CD4-positive, alpha-beta T cell (primary cell): ENCODE measurements around the gene EPHB1. TPM values are rescaled to one million over a fixed set of nuclear protein-coding genes. Genes with fewer than 3 reads are reported as not detected.

Experiments used
- ATAC-seq: fragments of 200-7000 bp; cut with Tn5 transposase; one replicate; pipeline ENCODE4 v1.10.0; 2022; ENCODE audit warnings: mild to moderate bottlenecking; ENCODE audit not compliant: poor library complexity
- CTCF ChIA-PET: fragments of 350-600 bp; sonication (Branson Sonifier 250); formaldehyde crosslinking; loops from one replicate; lab custom pipeline; 2021; ENCODE audit warnings: antibody characterized with exemption, inconsistent platforms; lab: Charles Lee
- POLR2A ChIA-PET: fragments of 350-600 bp; sonication (Branson Sonifier 250); formaldehyde crosslinking; loops from one replicate; lab custom pipeline; 2021; ENCODE audit warnings: antibody characterized with exemption, inconsistent platforms; lab: Charles Lee
- DNase-seq, 14 experiments: peaks; one replicate each; pipeline ENCODE4 v3.0.0-alpha.2; 2013 to 2020; ENCODE audit warnings: mixed read lengths in 2 of 14
- H3K27ac ChIP-seq, 2 donors: one replicate each; pipeline versions ENCODE4 v1.5.1 to v1.7.0; 2013; ENCODE audit warnings: low read length in 2 of 2, low read depth in 1 of 2, mild to moderate bottlenecking in 1 of 2
- H3K27me3 ChIP-seq, 2 experiments: 1 replicate in 1 of 2; 2 replicates in 1 of 2; pipeline versions ENCODE4 v1.6.1 to v1.7.0; 2013; ENCODE audit warnings: low read length in 2 of 2, control low read depth in 1 of 2, mild to moderate bottlenecking in 1 of 2, moderate library complexity in 1 of 2; ENCODE audit not compliant: insufficient read depth in 2 of 2, control insufficient read depth in 1 of 2
- H3K36me3 ChIP-seq: one replicate; pipeline ENCODE4 v1.6.1; 2013; ENCODE audit warnings: low read length, control low read depth; ENCODE audit not compliant: insufficient read depth
- H3K4me1 ChIP-seq: one replicate; pipeline ENCODE4 v1.6.1; 2013; ENCODE audit warnings: low read length, control low read depth; ENCODE audit not compliant: insufficient read depth
- H3K4me3 ChIP-seq: one replicate; pipeline ENCODE4 v1.5.1; 2013; ENCODE audit warnings: mild to moderate bottlenecking, low read length, moderate library complexity
- H3K9me3 ChIP-seq, 2 experiments: 1 replicate in 1 of 2; 2 replicates in 1 of 2; pipeline versions ENCODE4 v1.6.1 to v1.7.0; 2013; ENCODE audit warnings: low read length in 2 of 2, mild to moderate bottlenecking in 2 of 2, control low read depth in 1 of 2, moderate library complexity in 1 of 2; ENCODE audit not compliant: control insufficient read depth in 1 of 2, insufficient read depth in 1 of 2
- H3K27ac Mint-ChIP-seq: one replicate; pipeline ENCODE4 v1.8.0; 2020; ENCODE audit warnings: mixed read lengths
- H3K27me3 Mint-ChIP-seq: one replicate; pipeline ENCODE4 v1.8.0; 2021; ENCODE audit warnings: mixed read lengths
- H3K36me3 Mint-ChIP-seq: one replicate; pipeline ENCODE4 v1.8.0; 2021; ENCODE audit warnings: low read depth, mixed read lengths
- H3K4me1 Mint-ChIP-seq: one replicate; pipeline ENCODE4 v1.8.0; 2021; ENCODE audit warnings: low read depth, mixed read lengths
- H3K4me3 Mint-ChIP-seq: one replicate; pipeline ENCODE4 v1.8.0; 2020; ENCODE audit warnings: mild to moderate bottlenecking, mixed read lengths
- H3K9me3 Mint-ChIP-seq: one replicate; pipeline ENCODE4 v1.8.0; 2020; ENCODE audit warnings: mixed read lengths
- intact Hi-C, 2 experiments: fragments of 100-400 bp; cut with DNase I in 1 of 2; cut with micrococcal nuclease in 1 of 2; formaldehyde crosslinking; loops; one replicate each; pipeline versions ENCODE4 v1.15.1 to v1.9.0; 2023 to 2025; cut with DNase I, micrococcal nuclease
- total RNA-seq, 174 experiments: library from RNA in 2 of 174; stranded (reverse) in 2 of 174; gene quantifications; one replicate each; pipeline ENCODE4 v1.2.3 and lab custom pipeline; 2021 to 2026
- TF ChIP-seq, protein P1 (sequence below): fragments of 200-600 bp; IDR thresholded peaks from one replicate; pipeline ENCODE4 v1.8.0; 2022; ENCODE audit warnings: antibody characterized with exemption, mild to moderate bottlenecking

Gene EPHB1
- total RNA-seq, 2 experiments from 2014 or later, result 0.08 to 0.49 TPM

DNA sequence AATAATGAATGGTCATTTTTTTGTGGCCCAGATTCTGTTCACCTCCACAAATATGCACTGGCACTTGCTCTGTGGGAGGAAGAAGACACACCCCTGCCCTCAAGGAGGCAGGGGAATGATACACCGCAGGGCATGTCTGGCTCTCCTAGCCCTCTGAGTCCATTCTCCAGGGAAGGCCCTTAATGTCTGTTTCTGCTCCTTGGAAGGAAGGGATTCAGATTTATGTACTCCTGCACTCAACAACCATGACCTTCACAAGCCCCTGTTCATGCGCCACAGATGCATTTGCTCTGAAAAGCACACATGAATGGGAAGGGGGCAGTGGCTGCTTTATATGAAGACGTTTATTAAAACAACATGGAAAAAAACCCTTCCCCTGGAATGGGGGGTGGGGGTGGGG is 333.8 kb downstream of the EPHB1 start:
- no peak overlapping the region for H3K27ac Mint-ChIP-seq
- CTCF ChIA-PET, result no interaction called here
- TF ChIP-seq, protein P1, sequence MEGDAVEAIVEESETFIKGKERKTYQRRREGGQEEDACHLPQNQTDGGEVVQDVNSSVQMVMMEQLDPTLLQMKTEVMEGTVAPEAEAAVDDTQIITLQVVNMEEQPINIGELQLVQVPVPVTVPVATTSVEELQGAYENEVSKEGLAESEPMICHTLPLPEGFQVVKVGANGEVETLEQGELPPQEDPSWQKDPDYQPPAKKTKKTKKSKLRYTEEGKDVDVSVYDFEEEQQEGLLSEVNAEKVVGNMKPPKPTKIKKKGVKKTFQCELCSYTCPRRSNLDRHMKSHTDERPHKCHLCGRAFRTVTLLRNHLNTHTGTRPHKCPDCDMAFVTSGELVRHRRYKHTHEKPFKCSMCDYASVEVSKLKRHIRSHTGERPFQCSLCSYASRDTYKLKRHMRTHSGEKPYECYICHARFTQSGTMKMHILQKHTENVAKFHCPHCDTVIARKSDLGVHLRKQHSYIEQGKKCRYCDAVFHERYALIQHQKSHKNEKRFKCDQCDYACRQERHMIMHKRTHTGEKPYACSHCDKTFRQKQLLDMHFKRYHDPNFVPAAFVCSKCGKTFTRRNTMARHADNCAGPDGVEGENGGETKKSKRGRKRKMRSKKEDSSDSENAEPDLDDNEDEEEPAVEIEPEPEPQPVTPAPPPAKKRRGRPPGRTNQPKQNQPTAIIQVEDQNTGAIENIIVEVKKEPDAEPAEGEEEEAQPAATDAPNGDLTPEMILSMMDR, result no peak
- peaks cover 0 to 6% of the 10 kb centered on the region in 2 experiments for H3K9me3 ChIP-seq
- H3K36me3 Mint-ChIP-seq, result no peaks in the 10 kb centered on the region
- H3K4me1 ChIP-seq, result no peaks in the 10 kb centered on the region
- H3K4me3 ChIP-seq, result no peak overlapping the region
- no peak for ATAC-seq
- no peaks in the 10 kb centered on the region for H3K27me3 ChIP-seq
- POLR2A ChIA-PET, result no interaction called here
- no peaks in the 10 kb centered on the region for H3K27me3 Mint-ChIP-seq
- H3K4me3 Mint-ChIP-seq, result no peak overlapping the region
- no peaks in the 10 kb centered on the region for H3K4me1 Mint-ChIP-seq
- no peak overlapping the region for H3K27ac ChIP-seq
- peaks cover 4% of the 10 kb centered on the region for H3K9me3 Mint-ChIP-seq
- no peak for DNase-seq
- H3K36me3 ChIP-seq, result no peaks in the 10 kb centered on the region
- intact Hi-C loops, result no loop called here

DNA sequence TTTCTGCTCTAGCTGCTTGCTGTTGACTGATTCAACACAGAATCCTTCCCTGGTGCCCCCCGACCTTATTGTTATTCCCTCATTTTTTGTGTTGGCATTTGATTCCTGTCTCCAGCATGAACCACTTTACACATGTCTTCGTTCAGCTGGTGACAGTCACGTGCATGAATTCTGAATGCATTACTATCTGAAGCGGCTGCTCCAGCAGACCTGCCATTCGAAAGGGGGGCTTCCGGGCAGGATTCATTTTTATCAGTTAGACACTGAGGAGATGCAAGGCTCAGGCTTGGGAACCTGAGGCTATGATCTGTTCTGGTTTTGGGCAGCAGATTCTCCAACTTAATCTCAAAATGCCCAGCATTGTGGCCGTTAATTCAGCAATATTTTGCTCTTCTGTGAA is 336.2 kb downstream of the EPHB1 start:
- no peaks in the 10 kb centered on the region for H3K4me1 Mint-ChIP-seq
- no peak for DNase-seq
- ATAC-seq, result no peak
- Histone ChIP-seq H3K4me3 (no peak overlapping the region), H3K9me3 (peaks cover 0 to 6% of the 10 kb centered on the region in 2 experiments), H3K27ac (no peak overlapping the region), H3K4me1 (no peaks in the 10 kb centered on the region), H3K36me3 (no peaks in the 10 kb centered on the region), H3K27me3 (no peaks in the 10 kb centered on the region)
- intact Hi-C loops, result no loop called here
- H3K36me3 Mint-ChIP-seq, result no peaks in the 10 kb centered on the region
- ChIA-PET CTCF (no interaction called here), POLR2A (no interaction called here)
- TF ChIP-seq, protein P1, result no peak
- H3K27me3 Mint-ChIP-seq, result no peaks in the 10 kb centered on the region
- no peaks in the 10 kb centered on the region for H3K9me3 Mint-ChIP-seq
- no peak overlapping the region for H3K27ac Mint-ChIP-seq
- no peak overlapping the region for H3K4me3 Mint-ChIP-seq

DNA sequence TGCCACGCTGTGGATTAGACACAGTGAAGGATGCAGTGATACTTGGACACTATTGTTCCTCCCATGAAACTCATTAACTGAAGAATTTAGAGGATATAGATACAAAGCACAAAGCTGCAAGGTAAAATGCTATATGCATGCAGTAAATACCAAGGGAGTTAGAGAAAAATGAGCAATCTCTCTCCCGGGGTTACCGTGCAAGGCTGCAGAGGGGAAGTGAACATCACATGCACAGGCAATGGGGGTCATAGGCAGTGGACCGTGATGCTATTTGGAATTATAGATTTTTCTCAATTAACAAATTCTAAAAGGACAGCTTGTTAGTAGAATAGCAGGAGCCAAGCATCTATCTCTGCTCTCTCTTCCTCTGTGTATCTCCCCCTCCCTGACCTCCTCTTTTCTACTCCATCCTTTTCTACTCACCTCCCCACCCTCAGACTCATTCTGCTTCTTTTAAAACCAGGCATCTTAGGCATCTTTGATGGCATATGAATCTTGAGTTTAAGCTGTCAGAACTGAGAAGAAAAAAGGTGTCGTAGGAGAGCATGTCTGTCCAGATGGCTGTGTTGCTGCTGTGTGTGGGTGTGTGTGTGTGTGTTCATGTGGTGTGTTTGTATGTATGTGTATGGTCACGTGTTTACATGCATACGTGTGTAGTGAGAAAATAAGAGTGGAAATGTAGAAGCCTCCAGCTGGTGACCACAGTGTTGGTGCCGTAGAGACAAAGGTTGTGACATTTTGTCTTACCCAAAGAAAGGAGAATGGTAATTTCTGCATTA is 339.0 kb downstream of the EPHB1 start:
- ChIA-PET POLR2A (no interaction called here), CTCF (no interaction called here)
- no peak for ATAC-seq
- no peak for DNase-seq
- no peaks in the 10 kb centered on the region for H3K36me3 Mint-ChIP-seq
- H3K4me1 Mint-ChIP-seq, result no peaks in the 10 kb centered on the region
- H3K27ac ChIP-seq, result no peak overlapping the region
- TF ChIP-seq, protein P1, result no peak
- H3K4me3 ChIP-seq, result no peak overlapping the region
- no peaks in the 10 kb centered on the region for H3K27me3 ChIP-seq
- no peak overlapping the region for H3K27ac Mint-ChIP-seq
- H3K36me3 ChIP-seq, result no peaks in the 10 kb centered on the region
- intact Hi-C loops, result no loop called here
- H3K4me1 ChIP-seq, result no peaks in the 10 kb centered on the region
- H3K27me3 Mint-ChIP-seq, result no peaks in the 10 kb centered on the region
- no peak overlapping the region for H3K4me3 Mint-ChIP-seq
- H3K9me3 ChIP-seq, result peaks cover 0 to 6% of the 10 kb centered on the region in 2 experiments
- H3K9me3 Mint-ChIP-seq, result no peaks in the 10 kb centered on the region
